Right hindlimb (tissue), 1 donor: ENCODE data around the gene RFX3.

ENCODE experiments used
- DNase-seq: peaks from one replicate; pipeline ENCODE4 v3.0.0-alpha.2; 2018

RFX3 gene

GRCh38 chr9:3191715-3192114 is 334.1 kb downstream of the RFX3 start:
- no peak for DNase-seq

- no peak for DNase-seq
Measured at GRCh38 chr9:3189113-3189861, 336.5 kb downstream of the RFX3 start.

GRCh38 chr9:3186751-3187150 is 339.1 kb downstream of the RFX3 start:
- DNase-seq, result no peak

GRCh38 chr9:3181049-3181953 is 344.5 kb downstream of the RFX3 start:
- DNase-seq, result peak; percentile 67

GRCh38 chr9:3180696-3181048 is 345.1 kb downstream of the RFX3 start:
- no peak for DNase-seq

GRCh38 chr9:3179711-3180110 is 346.1 kb downstream of the RFX3 start:
- DNase-seq, result no peak

- no peak for DNase-seq
Measured at GRCh38 chr9:3177936-3178335, 347.9 kb downstream of the RFX3 start.

- DNase-seq, result no peak
Measured at GRCh38 chr9:3177146-3177761, 348.5 kb downstream of the RFX3 start.

- no peak for DNase-seq
Measured at GRCh38 chr9:3173374-3173773, 352.4 kb downstream of the RFX3 start.

- no peak for DNase-seq
Measured at GRCh38 chr9:3170819-3171218, 355.0 kb downstream of the RFX3 start.
